Activated naive CD4-positive, alpha-beta T cell treated with anti-CD3 and anti-CD28 coated beads, Interleukin-2, amount 50 U/mL, for 24 hours (primary cell): Measurements from ENCODE around the gene CHRND.

Source experiments
- H3K27ac Mint-ChIP-seq: one replicate; pipeline ENCODE4 v1.8.0; 2021; ENCODE audit warnings: mild to moderate bottlenecking, mixed read lengths
- H3K27me3 Mint-ChIP-seq: one replicate; pipeline ENCODE4 v1.8.0; 2021; ENCODE audit warnings: mixed read lengths
- H3K36me3 Mint-ChIP-seq: one replicate; pipeline ENCODE4 v1.8.0; 2021; ENCODE audit warnings: mixed read lengths
- H3K4me1 Mint-ChIP-seq: one replicate; pipeline ENCODE4 v1.8.0; 2021; ENCODE audit warnings: mixed read lengths
- H3K4me3 Mint-ChIP-seq: one replicate; pipeline ENCODE4 v1.8.0; 2021; ENCODE audit warnings: mild to moderate bottlenecking, mixed read lengths
- H3K9me3 Mint-ChIP-seq: one replicate; pipeline ENCODE4 v1.8.0; 2021; ENCODE audit warnings: mixed read lengths

Gene CHRND

DNA sequence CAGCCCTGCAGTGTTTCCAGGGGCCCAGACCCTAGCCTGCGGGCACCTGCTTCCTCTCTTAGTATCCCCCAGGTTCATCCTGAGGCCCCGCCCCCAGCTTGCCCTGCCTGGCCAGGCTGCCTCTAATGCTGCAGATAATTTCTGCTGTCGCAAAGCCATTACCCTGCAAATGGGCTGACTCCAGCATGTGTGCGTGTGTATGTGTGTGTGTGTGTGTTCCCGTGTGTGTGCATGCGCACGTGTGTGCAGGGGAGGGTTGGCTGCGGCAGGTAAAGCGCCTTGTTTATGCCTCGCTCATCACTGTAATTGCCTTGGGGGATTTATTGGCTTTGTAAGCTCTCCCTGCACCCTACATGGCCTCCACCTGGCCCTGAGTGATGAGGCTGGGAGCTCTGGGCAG, 13.4 kb upstream of the CHRND start:
- Mint-ChIP-seq H3K4me1 (no peaks in the 10 kb centered on the region), H3K27ac (no peak overlapping the region), H3K27me3 (peaks cover 3% of the 10 kb centered on the region), H3K9me3 (no peaks in the 10 kb centered on the region), H3K4me3 (no peak overlapping the region), H3K36me3 (no peaks in the 10 kb centered on the region)

DNA sequence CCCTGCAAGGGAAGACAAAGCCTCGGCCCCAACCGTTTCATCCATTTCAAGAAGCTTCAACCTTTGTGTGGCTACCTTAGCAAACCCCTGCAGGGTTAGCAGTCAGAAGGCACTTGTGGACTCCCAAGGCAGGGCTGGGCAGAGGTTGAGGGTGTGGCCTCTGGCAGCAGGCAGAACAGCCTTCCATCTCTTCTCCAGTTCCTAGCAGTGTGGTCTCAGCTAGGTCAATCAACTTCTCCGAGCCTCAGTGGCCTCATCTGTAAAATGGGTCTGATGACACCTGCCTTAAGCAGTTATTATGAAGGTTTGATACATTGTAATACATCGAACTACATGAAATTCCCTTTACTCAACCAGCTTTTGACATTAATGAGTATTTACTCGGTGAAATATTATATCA, 12.6 kb upstream of the CHRND start:
- Mint-ChIP-seq H3K36me3 (no peaks in the 10 kb centered on the region), H3K27ac (no peak overlapping the region), H3K4me1 (no peaks in the 10 kb centered on the region), H3K9me3 (no peaks in the 10 kb centered on the region), H3K4me3 (no peak overlapping the region), H3K27me3 (peaks cover 3% of the 10 kb centered on the region)

DNA sequence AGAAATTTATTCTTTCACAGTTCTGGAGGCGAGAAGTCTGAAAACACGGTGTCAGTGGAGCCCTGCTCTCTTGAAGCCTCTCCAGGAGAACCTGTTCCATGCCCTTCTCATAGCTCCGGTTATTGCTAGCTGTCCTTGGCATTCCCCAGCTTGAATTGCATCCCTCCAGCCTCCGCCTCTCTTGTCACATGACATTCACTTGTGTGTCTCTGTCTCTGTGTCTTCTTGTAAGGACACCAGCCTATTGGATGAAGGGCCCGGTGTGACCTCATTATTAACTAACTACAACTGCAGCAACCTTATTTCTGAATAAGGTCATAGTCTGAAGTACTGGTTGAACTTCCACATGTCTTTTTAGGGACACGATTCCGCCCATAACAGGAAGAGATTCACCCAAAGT, 10.3 kb upstream of the CHRND start:
- Mint-ChIP-seq H3K36me3 (no peaks in the 10 kb centered on the region), H3K27ac (no peak overlapping the region), H3K4me3 (no peak overlapping the region), H3K9me3 (no peaks in the 10 kb centered on the region), H3K27me3 (peaks cover 11% of the 10 kb centered on the region), H3K4me1 (no peaks in the 10 kb centered on the region)

GRCh38 chr2:232516551-232516950, 9.4 kb upstream of the CHRND start:
- no peaks in the 10 kb centered on the region for H3K36me3 Mint-ChIP-seq
- no peak overlapping the region for H3K27ac Mint-ChIP-seq
- no peaks in the 10 kb centered on the region for H3K9me3 Mint-ChIP-seq
- H3K27me3 Mint-ChIP-seq = peaks cover 13% of the 10 kb centered on the region
- H3K4me1 Mint-ChIP-seq = peaks cover 3% of the 10 kb centered on the region
- H3K4me3 Mint-ChIP-seq = no peak overlapping the region

DNA sequence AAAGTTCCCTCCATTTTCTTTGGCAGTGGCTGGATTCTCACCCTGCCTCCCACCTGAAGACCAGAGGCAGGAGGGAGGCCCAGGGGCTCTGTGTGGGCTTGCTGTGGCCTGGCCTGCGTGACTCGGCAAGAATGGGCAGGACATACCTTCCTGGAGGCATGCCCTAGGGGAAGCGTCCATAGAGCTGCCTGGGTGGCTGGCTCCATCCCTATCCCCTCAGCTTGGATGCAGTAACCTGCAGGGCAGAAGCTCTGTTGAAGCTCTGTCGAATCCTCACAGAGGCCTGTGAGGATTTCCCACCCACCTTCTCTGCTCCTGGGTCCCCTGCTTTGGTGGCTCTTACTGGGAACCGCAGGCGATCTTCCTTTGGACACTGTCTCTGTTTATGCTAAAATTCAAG, 7.1 kb upstream of the CHRND start:
- Mint-ChIP-seq H3K36me3 (no peaks in the 10 kb centered on the region), H3K4me1 (peaks cover 10% of the 10 kb centered on the region), H3K9me3 (no peaks in the 10 kb centered on the region), H3K27me3 (peaks cover 14% of the 10 kb centered on the region), H3K4me3 (no peak overlapping the region), H3K27ac (no peak overlapping the region)

GRCh38 chr2:232519581-232520438, 6.2 kb upstream of the CHRND start, which contains the start of gene PRSS56:
TSS of gene PRSS56 (plus strand) at chr2:232520388. CDS start at chr2:232520599, 211 bp downstream.
- Mint-ChIP-seq H3K4me1 (peaks cover 13% of the 10 kb centered on the region), H3K27me3 (peaks cover 20% of the 10 kb centered on the region), H3K27ac (no peak within 1 kb of the TSS), H3K4me3 (no peak within 1 kb of the TSS), H3K9me3 (no peaks in the 10 kb centered on the region), H3K36me3 (no peaks in the 10 kb centered on the region)

DNA sequence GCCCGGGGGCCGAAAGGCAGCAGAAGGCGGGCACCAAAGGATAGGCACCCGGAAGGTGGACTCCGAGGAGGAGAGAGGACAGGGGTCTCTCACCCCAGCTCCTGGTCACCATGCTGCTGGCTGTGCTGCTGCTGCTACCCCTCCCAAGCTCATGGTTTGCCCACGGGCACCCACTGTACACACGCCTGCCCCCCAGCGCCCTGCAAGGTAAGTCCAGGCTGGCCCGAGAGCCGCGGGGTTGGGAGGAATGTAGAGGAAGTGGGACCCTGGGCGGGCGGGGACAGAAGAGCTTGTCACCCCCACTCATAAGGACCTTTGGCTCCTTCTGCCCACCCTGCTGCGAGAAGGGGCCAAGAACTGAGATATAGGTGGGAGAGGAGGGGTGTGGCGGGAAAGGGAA, 5.5 kb upstream of the CHRND start:
- peaks cover 20% of the 10 kb centered on the region for H3K27me3 Mint-ChIP-seq
- H3K9me3 Mint-ChIP-seq = no peaks in the 10 kb centered on the region
- no peak overlapping the region for H3K27ac Mint-ChIP-seq
- H3K4me1 Mint-ChIP-seq = peaks cover 13% of the 10 kb centered on the region
- H3K36me3 Mint-ChIP-seq = no peaks in the 10 kb centered on the region
- H3K4me3 Mint-ChIP-seq = no peak overlapping the region

DNA sequence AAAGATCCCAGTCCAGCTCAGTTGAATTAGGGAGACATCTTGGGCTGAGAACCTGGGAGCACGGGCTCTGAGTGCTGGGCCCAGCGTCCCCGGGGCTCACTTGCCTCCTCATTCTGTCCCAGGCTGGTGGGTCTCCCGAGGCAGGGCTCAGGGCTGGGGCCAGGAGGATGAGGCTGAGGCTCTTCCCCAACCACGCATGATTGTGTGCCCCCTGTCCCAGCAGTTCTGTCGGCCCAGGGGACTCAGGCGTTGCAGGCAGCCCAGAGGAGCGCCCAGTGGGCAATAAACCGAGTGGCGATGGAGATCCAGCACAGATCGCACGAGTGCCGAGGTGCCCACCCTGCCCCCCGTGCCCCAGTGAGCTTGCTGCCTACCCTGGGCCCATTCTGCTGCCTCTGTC, 4.9 kb upstream of the CHRND start:
- Mint-ChIP-seq H3K27ac (no peak overlapping the region), H3K27me3 (peaks cover 20% of the 10 kb centered on the region), H3K9me3 (no peaks in the 10 kb centered on the region), H3K36me3 (no peaks in the 10 kb centered on the region), H3K4me1 (peaks cover 13% of the 10 kb centered on the region), H3K4me3 (no peak overlapping the region)

GRCh38 chr2:232521959-232522622, 3.9 kb upstream of the CHRND start:
- Mint-ChIP-seq H3K36me3 (no peaks in the 10 kb centered on the region), H3K9me3 (no peaks in the 10 kb centered on the region), H3K4me1 (peaks cover 13% of the 10 kb centered on the region), H3K27me3 (peaks cover 20% of the 10 kb centered on the region), H3K4me3 (no peak overlapping the region), H3K27ac (no peak overlapping the region)

- peak overlapping the region; percentile 43 for H3K27ac Mint-ChIP-seq
- H3K9me3 Mint-ChIP-seq = no peaks in the 10 kb centered on the region
- H3K27me3 Mint-ChIP-seq = peaks cover 21% of the 10 kb centered on the region
- H3K4me1 Mint-ChIP-seq = peaks cover 14% of the 10 kb centered on the region
- H3K4me3 Mint-ChIP-seq = peak overlapping the region; percentile 61
- H3K36me3 Mint-ChIP-seq = no peaks in the 10 kb centered on the region
Observed at GRCh38 chr2:232522623-232523401, 3.1 kb upstream of the CHRND start.

DNA sequence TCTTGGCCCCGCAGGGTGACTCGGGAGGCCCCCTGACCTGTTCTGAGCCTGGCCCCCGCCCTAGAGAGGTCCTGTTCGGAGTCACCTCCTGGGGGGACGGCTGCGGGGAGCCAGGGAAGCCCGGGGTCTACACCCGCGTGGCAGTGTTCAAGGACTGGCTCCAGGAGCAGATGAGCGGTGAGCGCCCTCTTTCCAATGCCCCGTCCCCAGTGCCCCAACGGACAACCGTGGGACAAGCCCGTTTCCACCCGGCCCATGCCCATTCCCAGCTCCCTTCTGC, 2.6 kb upstream of the CHRND start:
- H3K9me3 Mint-ChIP-seq = no peaks in the 10 kb centered on the region
- peaks cover 19% of the 10 kb centered on the region for H3K4me1 Mint-ChIP-seq
- H3K27ac Mint-ChIP-seq = peak overlapping the region; percentile 43
- H3K27me3 Mint-ChIP-seq = peaks cover 24% of the 10 kb centered on the region
- H3K4me3 Mint-ChIP-seq = peak overlapping the region; percentile 61
- no peaks in the 10 kb centered on the region for H3K36me3 Mint-ChIP-seq

- H3K9me3 Mint-ChIP-seq = no peaks in the 10 kb centered on the region
- no peak overlapping the region for H3K27ac Mint-ChIP-seq
- peaks cover 25% of the 10 kb centered on the region for H3K4me1 Mint-ChIP-seq
- H3K36me3 Mint-ChIP-seq = no peaks in the 10 kb centered on the region
- peaks cover 26% of the 10 kb centered on the region for H3K27me3 Mint-ChIP-seq
- H3K4me3 Mint-ChIP-seq = peak overlapping the region; percentile 26
Observed at GRCh38 chr2:232523682-232524597, 2.0 kb upstream of the CHRND start.

- Mint-ChIP-seq H3K4me3 (no peak overlapping the region), H3K36me3 (no peaks in the 10 kb centered on the region), H3K9me3 (no peaks in the 10 kb centered on the region), H3K27ac (no peak overlapping the region), H3K27me3 (peaks cover 22% of the 10 kb centered on the region), H3K4me1 (peaks cover 30% of the 10 kb centered on the region)
Observed at GRCh38 chr2:232524771-232525170, 1.2 kb upstream of the CHRND start.

DNA sequence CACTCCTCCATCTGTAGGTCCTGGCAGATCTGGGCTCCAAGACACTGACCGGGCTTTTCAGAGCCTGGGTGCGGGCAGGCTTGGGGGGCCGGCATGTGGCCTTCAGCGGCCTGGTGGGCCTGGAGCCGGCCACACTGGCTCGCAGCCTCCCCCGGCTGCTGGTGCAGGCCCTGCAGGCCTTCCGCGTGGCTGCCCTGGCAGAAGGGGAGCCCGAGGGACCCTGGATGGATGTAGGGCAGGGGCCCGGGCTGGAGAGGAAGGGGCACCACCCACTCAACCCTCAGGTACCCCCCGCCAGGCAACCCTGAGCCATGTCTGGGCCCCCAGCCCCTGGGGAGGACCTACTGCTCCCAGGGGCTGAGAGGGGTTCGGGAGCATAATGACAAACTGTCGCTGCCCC, 761 bp upstream of the CHRND start:
- peaks cover 22% of the 10 kb centered on the region for H3K27me3 Mint-ChIP-seq
- no peak overlapping the region for H3K4me3 Mint-ChIP-seq
- peaks cover 30% of the 10 kb centered on the region for H3K4me1 Mint-ChIP-seq
- H3K9me3 Mint-ChIP-seq = no peaks in the 10 kb centered on the region
- H3K36me3 Mint-ChIP-seq = no peaks in the 10 kb centered on the region
- no peak overlapping the region for H3K27ac Mint-ChIP-seq

GRCh38 chr2:232526372-232526941, 497 bp downstream of the CHRND start:
- H3K4me1 Mint-ChIP-seq = peaks cover 28% of the 10 kb centered on the region
- H3K36me3 Mint-ChIP-seq = no peaks in the 10 kb centered on the region
- H3K4me3 Mint-ChIP-seq = no peak overlapping the region
- peaks cover 17% of the 10 kb centered on the region for H3K27me3 Mint-ChIP-seq
- H3K9me3 Mint-ChIP-seq = no peaks in the 10 kb centered on the region
- no peak overlapping the region for H3K27ac Mint-ChIP-seq
